Medulla oblongata (tissue), 1 donor: ENCODE data around the gene GTF3C5.
A peak's percentile ranks its signal among the peaks of the same experiment; 100 is the strongest.
"Not testable (repeated sequence)": the region's sequence is repeated elsewhere in the genome, so short reads cannot be mapped to it uniquely, and the experiment has no call there.

Experiments
- DNase-seq: peaks from one replicate; pipeline ENCODE4 v3.0.0-alpha.2; 2015; ENCODE audit errors: extremely low spot score

The GTF3C5 gene

GRCh38 chr9:133054966-133055365 is 24.2 kb downstream of the GTF3C5 start:
- DNase-seq = no peak

DNA sequence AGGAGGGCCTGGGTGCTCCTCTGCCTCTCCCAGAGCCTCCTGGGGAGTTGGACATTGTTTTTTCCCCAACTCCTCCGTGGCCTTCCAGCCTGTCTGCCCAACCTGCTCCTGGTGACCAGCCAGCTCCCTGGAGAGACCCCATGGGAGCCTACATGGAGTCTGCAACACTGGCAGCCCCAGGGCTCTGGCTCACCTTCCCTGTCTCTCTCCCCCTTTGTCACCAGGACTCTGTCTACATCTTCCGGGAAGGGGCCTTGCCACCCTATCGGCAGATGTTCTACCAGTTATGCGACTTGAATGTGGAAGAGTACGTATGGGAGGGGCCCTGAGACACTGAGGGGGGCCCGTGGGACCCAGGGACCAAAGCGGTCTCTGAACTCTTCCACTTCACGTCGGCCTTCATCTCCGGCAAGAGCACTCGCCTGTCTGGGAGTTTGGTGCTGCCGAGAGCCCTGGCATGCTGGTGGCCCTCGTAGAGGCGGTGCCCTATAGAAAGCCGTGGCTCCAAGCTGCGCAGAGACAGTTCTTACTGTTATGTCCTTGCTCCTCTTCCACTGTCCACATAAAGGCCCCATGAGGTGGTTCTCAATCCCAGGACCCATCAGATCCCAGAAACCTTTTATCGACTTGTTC is 25.1 kb downstream of the GTF3C5 start:
- DNase-seq = no peak

DNA sequence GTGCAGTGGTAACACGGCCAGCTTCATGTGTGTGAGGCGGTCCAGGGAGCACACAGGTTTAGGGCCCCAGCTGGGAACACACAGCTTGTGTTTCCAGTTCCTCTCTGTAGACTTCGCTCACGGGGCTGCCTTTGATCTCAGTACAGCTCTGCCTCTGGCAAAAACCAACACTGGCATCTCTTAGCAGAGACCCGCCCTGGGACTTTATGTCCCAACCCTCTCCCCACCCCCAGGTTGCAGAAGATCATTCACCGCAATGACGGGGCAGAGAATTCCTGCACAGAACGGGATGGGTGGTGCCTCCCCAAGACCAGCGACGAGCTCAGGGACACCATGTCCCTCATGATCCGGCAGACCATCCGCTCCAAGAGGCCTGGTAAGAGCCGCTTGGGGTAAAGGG is 25.7 kb downstream of the GTF3C5 start:
- no peak for DNase-seq

DNA sequence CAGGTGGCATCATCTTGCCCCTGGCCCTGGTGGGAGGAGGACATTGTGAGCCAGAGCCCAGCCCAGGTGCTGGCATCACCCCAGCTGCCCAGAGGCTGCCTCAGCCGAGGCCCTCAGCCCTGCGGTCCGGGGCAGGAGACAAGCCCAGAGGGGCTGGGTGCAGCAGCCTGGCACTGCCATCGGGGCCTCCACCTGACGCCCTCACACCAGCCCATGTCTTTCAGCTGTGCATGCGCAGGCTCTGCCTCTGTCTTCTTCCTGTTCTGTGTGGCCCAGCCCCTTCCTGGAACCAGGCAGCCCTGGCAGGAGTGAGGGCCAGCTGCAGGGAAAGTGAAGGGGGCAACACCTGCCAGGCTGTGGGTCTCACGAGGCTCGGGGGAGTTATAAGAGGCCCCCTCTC is 26.2 kb downstream of the GTF3C5 start:
- no peak for DNase-seq

DNA sequence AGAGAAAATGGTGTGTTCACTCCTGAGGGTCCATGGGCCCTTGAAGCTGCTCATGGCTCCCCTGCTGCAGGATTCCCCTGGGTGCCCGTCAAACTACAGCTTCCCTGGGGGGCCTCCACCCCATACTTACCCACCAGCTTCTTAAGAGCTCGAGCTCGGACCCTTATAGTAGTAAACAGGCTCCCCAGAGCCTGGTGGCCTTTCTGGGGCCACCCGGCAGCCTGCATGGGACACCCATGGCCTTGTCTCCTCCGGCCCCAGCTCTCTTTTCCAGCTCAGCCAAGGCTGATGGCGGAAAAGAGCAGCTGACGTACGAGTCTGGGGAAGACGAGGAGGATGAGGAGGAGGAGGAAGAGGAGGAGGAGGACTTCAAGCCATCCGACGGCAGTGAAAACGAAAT is 26.8 kb downstream of the GTF3C5 start:
- DNase-seq = no peak

DNA sequence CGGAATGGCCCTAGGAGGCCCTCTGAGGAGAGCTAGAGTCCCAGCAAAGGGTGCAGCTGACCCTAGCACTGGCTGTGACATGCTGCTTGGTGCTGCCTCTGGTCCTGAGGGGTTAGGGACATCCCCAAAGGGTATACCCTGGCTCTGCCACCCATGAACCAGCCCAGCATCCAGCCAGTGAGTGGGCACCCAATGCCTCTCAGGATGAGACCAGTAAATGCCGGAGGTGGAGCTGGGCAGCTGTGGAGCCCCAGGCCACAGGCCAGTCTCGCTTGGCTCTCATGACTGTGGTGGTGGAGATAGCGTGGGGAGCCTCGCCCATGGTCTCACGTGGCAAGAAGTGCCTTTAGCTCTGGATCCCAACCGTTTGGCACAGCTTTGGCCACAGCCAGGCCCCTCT is 27.3 kb downstream of the GTF3C5 start:
- DNase-seq = no peak

DNA sequence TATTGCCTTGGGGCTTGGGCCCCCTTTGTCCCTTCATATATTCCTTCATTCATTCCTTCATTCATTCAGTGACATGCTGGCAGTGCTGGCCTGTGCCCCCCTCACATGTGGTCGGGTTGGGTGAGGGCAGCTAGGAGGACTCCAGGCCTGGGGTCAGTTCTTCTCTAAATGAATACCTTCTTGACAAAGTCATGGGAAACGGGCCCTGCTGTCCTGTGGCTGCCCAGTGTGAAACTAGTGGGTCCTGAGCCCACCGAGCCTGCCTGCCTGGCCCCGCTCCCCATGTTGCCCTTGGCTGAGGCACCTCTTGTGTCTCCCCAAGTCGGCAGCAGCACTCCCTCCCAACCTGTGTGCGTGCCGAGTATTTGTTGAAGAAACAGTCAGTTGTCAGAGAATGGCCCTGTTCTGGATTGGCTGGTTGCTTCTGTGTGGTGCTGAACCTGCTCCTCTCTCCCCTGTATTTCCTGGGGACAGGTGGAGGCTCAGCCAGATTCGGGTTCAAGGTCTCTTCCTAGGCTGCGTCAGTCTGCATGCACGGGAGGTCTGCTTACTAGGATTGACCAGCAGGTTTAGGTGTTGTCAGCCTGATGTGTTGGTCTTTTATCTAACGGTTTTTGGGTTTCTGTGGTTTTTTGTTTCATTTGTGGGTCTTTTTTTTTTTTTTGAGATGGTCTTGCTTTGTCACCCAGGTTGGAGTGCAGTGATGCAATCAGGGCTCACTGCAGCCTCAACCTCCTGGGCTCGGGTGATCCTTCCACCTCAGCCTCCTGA is 27.9 kb downstream of the GTF3C5 start:
- no peak for DNase-seq

DNA sequence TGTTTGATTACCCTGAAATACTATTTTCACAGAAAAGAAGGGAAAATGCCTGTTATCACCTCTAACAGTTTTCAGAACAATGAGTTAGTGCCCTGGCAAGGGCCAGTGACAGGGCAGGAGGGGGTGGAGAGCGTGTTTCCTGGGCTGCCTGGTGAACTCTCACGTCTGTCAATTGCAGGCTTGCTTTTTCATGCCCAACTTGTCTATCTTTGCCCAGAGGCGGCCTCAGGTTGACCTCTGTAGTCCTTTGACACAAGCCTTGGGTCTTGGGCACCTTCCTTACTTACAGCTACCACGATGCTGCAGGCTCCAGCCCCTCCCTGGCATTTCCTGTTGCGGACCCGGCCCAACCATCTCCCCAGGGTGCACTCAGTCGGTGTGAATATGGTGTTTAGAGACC is 28.8 kb downstream of the GTF3C5 start:
- no peak for DNase-seq

DNA sequence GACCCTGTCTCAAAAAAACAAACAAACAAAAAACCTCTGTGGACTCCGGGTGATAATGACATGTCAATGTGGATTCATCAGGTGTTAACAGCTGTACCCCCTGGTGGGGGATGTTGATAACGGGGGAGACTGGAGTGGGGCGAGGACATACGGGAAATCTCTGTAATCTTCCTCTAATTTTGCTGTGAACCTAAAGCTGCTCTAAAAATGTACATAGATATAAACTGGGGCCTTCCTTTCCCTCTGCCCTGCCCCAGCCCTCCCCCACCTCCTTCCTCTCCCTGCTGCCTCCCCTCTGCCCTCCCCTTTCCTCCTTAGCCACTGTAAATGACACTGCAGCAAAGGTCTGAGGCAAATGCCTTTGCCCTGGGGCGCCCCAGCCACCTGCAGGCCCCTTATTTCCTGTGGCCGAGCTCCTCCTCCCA is 29.6 kb downstream of the GTF3C5 start:
- DNase-seq = no peak

GRCh38 chr9:133061019-133061763 is 30.4 kb downstream of the GTF3C5 start:
- peak; percentile 18 for DNase-seq

DNA sequence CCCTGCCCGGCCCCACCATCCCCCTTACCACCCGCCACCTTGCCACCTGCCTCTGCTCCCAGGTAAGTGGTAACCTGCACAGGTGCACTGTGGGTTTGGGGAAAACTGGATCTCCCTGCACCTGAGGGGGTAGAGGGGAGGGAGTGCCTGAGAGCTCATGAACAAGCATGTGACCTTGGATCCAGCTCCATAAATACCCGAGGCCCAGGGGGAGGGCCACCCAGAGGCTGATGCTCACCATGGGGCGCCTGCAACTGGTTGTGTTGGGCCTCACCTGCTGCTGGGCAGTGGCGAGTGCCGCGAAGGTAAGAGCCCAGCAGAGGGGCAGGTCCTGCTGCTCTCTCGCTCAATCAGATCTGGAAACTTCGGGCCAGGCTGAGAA is 31.0 kb downstream of the GTF3C5 start, which contains the start of gene CEL:
Gene CEL (plus strand): TSS at position 218 of the 382 bp plus-strand sequence. CDS start 22 bp downstream, at position 240.
- DNase-seq = not testable (repeated sequence)

- not testable (repeated sequence) for DNase-seq
These were observed 31.8 kb downstream of the GTF3C5 start for GRCh38 chr9:133062569-133062968.

DNA sequence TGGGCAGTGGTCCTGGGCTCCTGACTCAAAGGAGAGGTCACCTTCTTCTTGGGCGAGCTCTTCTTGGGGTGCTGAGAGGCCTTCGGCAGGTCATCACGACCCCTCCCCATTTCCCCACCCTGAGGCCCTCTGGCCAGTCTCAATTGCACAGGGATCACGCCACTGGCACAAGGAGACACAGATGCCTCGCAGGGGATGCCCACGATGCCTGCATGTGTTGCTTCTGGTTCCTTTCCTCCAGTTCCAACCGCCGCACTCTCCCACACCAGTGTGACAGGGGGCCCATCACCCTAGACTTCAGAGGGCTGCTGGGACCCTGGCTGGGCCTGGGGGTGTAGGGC is 32.3 kb downstream of the GTF3C5 start:
- no peak for DNase-seq

DNA sequence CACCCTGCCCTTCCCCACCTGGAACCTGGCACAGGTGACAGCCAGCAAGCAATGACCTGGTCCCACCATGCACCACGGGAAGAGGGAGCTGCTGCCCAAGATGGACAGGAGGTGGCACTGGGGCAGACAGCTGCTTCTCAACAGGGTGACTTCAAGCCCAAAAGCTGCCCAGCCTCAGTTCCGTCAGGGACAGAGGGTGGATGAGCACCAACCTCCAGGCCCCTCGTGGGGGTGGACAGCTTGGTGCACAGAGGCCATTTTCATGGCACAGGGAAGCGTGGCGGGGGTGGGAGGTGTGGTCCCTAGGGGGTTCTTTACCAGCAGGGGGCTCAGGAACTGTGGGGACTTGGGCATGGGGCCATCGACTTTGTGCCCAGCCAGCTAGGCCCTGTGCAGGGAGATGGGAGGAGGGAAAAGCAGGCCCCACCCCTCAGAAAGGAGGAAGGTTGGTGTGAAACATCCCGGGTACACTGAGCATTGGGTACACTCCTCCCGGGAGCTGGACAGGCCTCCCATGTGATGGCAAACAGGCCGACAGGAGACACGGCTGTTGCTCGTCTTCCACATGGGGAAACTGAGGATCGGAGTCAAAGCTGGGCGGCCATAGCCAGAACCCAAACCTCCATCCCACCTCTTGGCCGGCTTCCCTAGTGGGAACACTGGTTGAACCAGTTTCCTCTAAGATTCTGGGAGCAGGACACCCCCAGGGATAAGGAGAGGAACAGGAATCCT is 32.9 kb downstream of the GTF3C5 start:
- no peak for DNase-seq

GRCh38 chr9:133064241-133065069 is 33.7 kb downstream of the GTF3C5 start:
- no peak for DNase-seq

- DNase-seq = no peak
These were observed 34.2 kb downstream of the GTF3C5 start for GRCh38 chr9:133065070-133065388.

- DNase-seq = no peak
These were observed 35.6 kb downstream of the GTF3C5 start for GRCh38 chr9:133066181-133066983.

- no peak for DNase-seq
These were observed 36.2 kb downstream of the GTF3C5 start for GRCh38 chr9:133067006-133067405.

DNA sequence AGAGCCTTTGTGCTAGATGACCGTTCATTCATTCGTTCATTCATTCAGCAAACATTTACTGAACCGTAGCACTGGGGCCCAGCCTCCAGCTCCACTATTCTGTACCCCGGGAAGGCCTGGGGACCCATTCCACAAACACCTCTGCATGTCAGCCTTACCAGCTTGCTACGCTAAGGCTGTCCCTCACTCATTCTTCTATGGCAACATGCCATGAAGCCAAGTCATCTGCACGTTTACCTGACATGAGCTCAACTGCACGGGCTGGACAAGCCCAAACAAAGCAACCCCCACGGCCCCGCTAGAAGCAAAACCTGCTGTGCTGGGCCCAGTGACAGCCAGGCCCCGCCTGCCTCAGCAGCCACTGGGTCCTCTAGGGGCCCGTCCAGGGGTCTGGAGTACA is 37.0 kb downstream of the GTF3C5 start:
- DNase-seq = no peak

GRCh38 chr9:133068431-133068830 is 37.6 kb downstream of the GTF3C5 start:
- not testable (repeated sequence) for DNase-seq
